NCI-H524 treated with DMSO at 0.1 percent for 48 hours (cell line): ENCODE measurements around the gene SPPL2B.
A peak's percentile ranks its signal among the peaks of the same experiment; 100 is the strongest.
"Not testable (repeated sequence)": the region's sequence is repeated elsewhere in the genome, so short reads cannot be mapped to it uniquely, and the experiment has no call there.

ENCODE experiments used
- DNase-seq: peaks from one replicate; lab custom pipeline; 2025; lab: John Stamatoyannopoulos, UW

Gene SPPL2B

DNA sequence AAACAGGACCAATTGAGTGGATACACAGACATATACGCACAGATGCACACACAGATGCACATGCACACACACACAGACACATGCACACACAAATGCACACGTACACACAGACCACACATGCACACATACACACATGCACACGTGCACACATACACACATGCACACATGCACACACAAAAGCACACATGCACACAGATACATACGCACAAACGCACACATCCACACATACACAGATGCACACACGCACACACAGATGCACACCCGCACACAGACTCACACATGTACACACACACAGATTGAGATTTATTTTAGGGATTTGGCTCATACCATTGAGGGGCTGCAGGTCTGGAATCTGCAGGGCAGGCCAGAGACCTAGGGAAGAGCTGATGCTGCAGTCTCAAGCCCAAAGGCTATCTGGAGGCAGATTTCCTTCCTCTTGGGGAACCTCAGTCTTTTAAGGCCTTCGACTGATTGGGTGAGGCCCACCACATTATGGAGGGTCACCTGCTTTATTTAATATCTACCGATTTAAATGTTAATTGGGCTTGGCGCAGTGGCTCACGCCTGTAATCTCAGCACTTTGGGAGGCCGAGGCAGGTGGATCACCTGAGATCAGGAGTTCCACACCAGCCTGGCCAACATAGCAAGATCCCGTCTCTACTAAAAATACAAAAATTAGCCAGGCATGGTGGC is 54.2 kb downstream of the SPPL2B start:
- no peak for DNase-seq

- peak; percentile 50 for DNase-seq
These were observed 56.7 kb downstream of the SPPL2B start for GRCh38 chr19:2385053-2385721.

DNA sequence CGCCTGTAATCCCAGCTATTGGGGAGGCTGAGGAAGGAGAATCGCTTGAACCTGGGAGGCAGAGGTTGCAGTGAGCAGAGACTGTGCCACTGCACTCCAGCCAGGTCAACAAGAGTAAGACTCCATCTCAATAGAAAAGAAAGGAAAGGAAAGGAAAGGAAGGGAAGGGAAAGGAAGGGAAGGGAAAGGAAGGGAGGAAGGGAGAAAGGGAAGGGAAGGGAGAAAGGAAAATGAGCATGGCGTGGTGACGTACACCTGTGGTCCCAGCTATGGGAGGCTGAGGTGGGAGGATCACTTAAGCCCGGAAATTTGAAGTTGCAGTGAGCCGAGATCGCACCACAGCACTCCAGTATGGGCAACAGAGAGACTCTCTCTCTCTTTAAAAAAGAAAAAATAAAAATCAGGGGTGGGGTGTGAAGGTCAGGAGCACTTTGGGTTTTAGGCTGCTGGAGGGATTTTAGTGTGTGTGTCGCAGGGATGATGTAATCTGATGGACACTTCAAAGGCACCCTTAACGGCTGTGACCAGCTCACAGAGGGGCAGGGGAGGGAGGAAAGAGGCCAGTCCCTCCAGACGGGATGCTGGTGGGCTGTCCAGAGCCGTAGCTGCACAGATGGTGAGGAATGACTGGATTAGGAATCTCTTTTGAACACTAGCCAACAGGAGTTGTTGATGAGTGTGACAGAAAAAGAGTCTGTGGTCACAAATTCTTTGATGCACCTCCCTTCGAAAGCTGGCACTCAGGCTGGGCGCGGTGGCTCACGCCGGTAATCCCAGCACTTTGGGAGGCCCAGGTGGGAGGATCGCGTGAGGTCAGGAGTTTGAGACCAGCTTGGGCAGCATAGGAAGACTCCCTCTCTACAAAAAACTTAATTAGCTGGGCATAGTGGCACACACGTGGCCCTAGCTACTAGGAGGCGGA is 59.1 kb downstream of the SPPL2B start:
- DNase-seq, result peak; percentile 78

DNA sequence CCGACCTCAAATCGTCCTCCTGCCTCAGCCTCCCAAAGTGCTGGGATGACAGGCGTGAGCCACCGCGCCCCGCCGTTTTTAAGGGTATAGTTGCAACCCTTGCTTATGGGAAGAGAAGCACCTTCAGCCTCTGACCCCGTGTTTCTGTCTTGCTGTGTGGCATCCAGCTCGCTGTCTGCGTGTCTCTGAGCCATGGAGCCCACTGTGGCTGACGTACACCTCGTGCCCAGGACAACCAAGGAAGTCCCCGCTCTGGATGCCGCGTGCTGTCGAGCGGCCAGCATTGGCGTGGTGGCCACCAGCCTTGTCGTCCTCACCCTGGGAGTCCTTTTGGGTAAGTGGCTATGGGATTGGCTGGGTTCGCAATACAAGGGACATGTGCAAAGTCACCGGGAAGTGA is 61.1 kb downstream of the SPPL2B start:
- no peak for DNase-seq

GRCh38 chr19:2391118-2391725 is 62.7 kb downstream of the SPPL2B start:
- DNase-seq, result no peak

DNA sequence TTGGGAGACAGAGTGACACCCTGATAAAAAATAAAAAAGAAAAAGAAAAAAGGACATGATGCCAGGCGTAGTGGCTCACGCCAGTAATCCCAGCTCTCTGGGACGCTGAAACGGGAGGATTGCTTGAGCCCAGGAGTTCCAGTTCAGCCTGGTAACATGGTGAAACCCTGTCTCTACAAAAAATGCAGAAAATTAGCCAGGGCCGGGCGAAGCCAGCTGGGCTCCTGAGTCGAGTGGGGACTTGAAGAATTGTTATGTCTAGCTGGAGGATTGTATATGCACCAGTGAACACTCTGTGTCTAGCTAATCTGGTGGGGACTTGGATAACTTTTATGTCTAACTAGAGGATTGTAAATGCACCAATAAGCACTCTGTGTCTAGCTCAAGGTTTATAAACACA is 63.9 kb downstream of the SPPL2B start:
- DNase-seq, result peak; percentile 55

DNA sequence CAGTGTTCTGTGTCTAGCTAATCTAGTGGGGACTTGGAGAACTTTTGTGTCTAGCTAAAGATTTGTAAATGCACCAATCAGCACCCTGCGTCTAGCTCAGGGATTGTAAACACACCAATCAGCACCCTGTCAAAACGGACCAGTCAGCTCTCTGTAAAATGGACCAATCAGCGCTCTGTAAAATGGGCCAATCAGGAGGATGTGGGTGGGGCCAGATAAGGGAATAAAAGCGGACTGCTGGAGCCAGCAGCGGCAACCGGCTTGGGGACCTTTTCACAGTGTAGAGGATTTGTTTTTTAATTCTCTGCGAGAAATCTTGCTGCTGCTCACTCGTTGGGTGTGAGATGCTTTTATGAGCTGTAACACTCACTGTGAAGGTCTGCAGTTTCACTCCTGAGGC is 64.4 kb downstream of the SPPL2B start:
- DNase-seq, result not testable (repeated sequence)

- no peak for DNase-seq
These were observed 65.6 kb downstream of the SPPL2B start for GRCh38 chr19:2394054-2394441.

GRCh38 chr19:2394442-2395292 is 66.2 kb downstream of the SPPL2B start:
- DNase-seq, result no peak

DNA sequence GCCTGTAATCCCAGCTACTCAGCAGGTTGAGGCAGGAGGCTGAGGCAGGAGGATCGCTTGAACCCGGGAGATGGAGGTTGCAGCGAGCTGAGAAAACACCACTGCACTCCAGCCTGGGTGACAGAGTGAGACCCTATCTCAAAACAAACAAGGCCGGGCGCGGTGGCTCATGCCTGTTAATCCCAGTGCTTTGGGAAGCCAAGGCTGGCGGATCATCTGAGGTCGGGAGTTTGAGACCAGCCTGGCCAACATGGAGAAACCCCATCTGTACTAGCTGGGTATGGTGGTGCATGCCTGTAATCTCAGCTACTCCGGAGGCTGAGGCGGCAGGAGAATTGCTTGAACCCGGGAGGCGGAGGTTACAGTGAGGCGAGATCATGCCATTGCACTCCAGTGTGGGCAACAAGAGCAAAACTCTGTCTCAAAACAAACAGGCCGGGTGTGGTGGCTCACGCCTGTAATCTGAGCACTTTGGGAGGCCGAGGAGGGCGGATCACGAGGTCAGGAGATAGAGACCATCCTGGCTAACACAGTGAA is 66.9 kb downstream of the SPPL2B start:
- not testable (repeated sequence) for DNase-seq

DNA sequence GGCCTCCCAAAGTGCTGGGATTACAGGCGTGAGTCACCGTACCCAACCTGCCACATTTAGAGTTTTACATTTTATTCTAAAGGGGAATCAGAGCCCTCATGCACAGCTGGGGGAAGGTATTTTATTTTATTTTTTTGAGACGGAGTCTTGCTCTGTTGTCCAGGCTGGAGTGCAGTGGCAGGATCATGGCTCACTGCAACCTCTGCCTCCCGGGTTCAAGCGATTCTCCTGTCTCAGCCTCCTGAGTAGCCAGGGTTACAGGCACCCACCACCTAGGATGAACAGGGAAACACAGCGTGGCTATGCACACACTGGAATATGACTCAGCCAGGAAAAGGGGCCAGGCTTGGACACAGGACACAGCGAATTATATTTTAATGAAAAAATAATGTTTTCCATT is 68.7 kb downstream of the SPPL2B start:
- DNase-seq, result not testable (repeated sequence)

- no peak for DNase-seq
These were observed 70.3 kb downstream of the SPPL2B start for GRCh38 chr19:2398735-2399305.

GRCh38 chr19:2399582-2399981 is 71.1 kb downstream of the SPPL2B start:
- DNase-seq, result no peak
